Measurements from ENCODE around the gene TMEM131L.
A peak's percentile ranks its signal among the peaks of the same experiment; 100 is the strongest.
"Not testable (repeated sequence)": the region's sequence is repeated elsewhere in the genome, so short reads cannot be mapped to it uniquely, and the experiment has no call there.

The TMEM131L gene

GRCh38 chr4:153466081-153466948 lies at the start of gene TMEM131L:
Gene TMEM131L (plus strand): TSS chr4:153466360. CDS start chr4:153466398, 38 bp downstream.
- DNase-seq (ENCODE audit: low read depth in 2 of 2) = no peak

- not testable (repeated sequence) for DNase-seq (ENCODE audit: low read depth in 2 of 2)
Measured at GRCh38 chr4:153416456-153416855, 49.7 kb upstream of the TMEM131L start.

GRCh38 chr4:153418121-153418520 lies 48.0 kb upstream of the TMEM131L start:
- no peak for DNase-seq (ENCODE audit: low read depth in 2 of 2)

GRCh38 chr4:153418558-153418957 lies 47.6 kb upstream of the TMEM131L start:
- DNase-seq (ENCODE audit: low read depth in 2 of 2) = no peak

- no peak for DNase-seq (ENCODE audit: low read depth in 2 of 2)
Measured at GRCh38 chr4:153419029-153419428, 47.1 kb upstream of the TMEM131L start.

- DNase-seq (ENCODE audit: low read depth in 2 of 2) = no peak
Measured at GRCh38 chr4:153419673-153420278, 46.4 kb upstream of the TMEM131L start.

- DNase-seq (ENCODE audit: low read depth in 2 of 2) = no peak
Measured at GRCh38 chr4:153420361-153420760, 45.8 kb upstream of the TMEM131L start.

- DNase-seq (ENCODE audit: low read depth in 2 of 2) = no peak
Measured at GRCh38 chr4:153421941-153422340, 44.2 kb upstream of the TMEM131L start.

GRCh38 chr4:153426207-153426885 lies 39.8 kb upstream of the TMEM131L start:
- DNase-seq (ENCODE audit: low read depth in 2 of 2) = no peak

- DNase-seq (ENCODE audit: low read depth in 2 of 2) = no peak
Measured at GRCh38 chr4:153427363-153428071, 38.6 kb upstream of the TMEM131L start.

GRCh38 chr4:153428941-153429475 lies 37.2 kb upstream of the TMEM131L start:
- DNase-seq (ENCODE audit: low read depth in 2 of 2) = no peak

GRCh38 chr4:153432965-153433753 lies 33.0 kb upstream of the TMEM131L start:
- peak; percentile 30 to 48 for DNase-seq (ENCODE audit: low read depth in 2 of 2)

GRCh38 chr4:153433754-153434105 lies 32.4 kb upstream of the TMEM131L start:
- DNase-seq (ENCODE audit: low read depth in 2 of 2) = no peak

GRCh38 chr4:153434190-153434589 lies 32.0 kb upstream of the TMEM131L start:
- no peak for DNase-seq (ENCODE audit: low read depth in 2 of 2)

- DNase-seq (ENCODE audit: low read depth in 2 of 2) = peak in 1 of 2 donors; percentile 16
Measured at GRCh38 chr4:153438916-153439756, 27.0 kb upstream of the TMEM131L start.

GRCh38 chr4:153439831-153440230 lies 26.3 kb upstream of the TMEM131L start:
- DNase-seq (ENCODE audit: low read depth in 2 of 2) = no peak

- no peak for DNase-seq (ENCODE audit: low read depth in 2 of 2)
Measured at GRCh38 chr4:153440475-153440874, 25.7 kb upstream of the TMEM131L start.

GRCh38 chr4:153447175-153447905 lies 18.8 kb upstream of the TMEM131L start:
- no peak for DNase-seq (ENCODE audit: low read depth in 2 of 2)

GRCh38 chr4:153448003-153448731 lies 18.0 kb upstream of the TMEM131L start:
- no peak for DNase-seq (ENCODE audit: low read depth in 2 of 2)
